Nephron (organoid): Measurements from ENCODE around the gene SHC1.

Source experiments
- H3K27ac Mint-ChIP-seq, 3 experiments: 2 replicates each; pipeline ENCODE4 v1.8.0; 2020; ENCODE audit warnings: mixed read lengths in 3 of 3, mild to moderate bottlenecking in 2 of 3, moderate library complexity in 1 of 3
- H3K27me3 Mint-ChIP-seq: 2 replicates; pipeline ENCODE4 v1.8.0; 2021; ENCODE audit warnings: low read depth, mild to moderate bottlenecking, moderate library complexity, mixed read lengths
- H3K36me3 Mint-ChIP-seq: 2 replicates; pipeline ENCODE4 v1.8.0; 2020; ENCODE audit warnings: low read depth, mixed read lengths
- H3K4me1 Mint-ChIP-seq: 2 replicates; pipeline ENCODE4 v1.8.0; 2020; ENCODE audit warnings: mixed read lengths
- H3K4me3 Mint-ChIP-seq, 3 experiments: 2 replicates each; pipeline ENCODE4 v1.8.0; 2020; ENCODE audit warnings: mild to moderate bottlenecking in 3 of 3, mixed read lengths in 3 of 3, moderate library complexity in 2 of 3
- H3K9me3 Mint-ChIP-seq: 2 replicates; pipeline ENCODE4 v1.8.0; 2020; ENCODE audit warnings: mixed read lengths
- TF ChIP-seq, protein P1 (sequence below), 3 experiments: fragments of 200-600 bp; sonication (generic); IDR thresholded peaks; one replicate each; pipeline ENCODE4 v1.5.0; 2021; ENCODE audit warnings: antibody characterized with exemption in 3 of 3; ENCODE audit not compliant: unreplicated experiment in 3 of 3

Gene SHC1, protein sequence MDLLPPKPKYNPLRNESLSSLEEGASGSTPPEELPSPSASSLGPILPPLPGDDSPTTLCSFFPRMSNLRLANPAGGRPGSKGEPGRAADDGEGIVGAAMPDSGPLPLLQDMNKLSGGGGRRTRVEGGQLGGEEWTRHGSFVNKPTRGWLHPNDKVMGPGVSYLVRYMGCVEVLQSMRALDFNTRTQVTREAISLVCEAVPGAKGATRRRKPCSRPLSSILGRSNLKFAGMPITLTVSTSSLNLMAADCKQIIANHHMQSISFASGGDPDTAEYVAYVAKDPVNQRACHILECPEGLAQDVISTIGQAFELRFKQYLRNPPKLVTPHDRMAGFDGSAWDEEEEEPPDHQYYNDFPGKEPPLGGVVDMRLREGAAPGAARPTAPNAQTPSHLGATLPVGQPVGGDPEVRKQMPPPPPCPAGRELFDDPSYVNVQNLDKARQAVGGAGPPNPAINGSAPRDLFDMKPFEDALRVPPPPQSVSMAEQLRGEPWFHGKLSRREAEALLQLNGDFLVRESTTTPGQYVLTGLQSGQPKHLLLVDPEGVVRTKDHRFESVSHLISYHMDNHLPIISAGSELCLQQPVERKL

DNA sequence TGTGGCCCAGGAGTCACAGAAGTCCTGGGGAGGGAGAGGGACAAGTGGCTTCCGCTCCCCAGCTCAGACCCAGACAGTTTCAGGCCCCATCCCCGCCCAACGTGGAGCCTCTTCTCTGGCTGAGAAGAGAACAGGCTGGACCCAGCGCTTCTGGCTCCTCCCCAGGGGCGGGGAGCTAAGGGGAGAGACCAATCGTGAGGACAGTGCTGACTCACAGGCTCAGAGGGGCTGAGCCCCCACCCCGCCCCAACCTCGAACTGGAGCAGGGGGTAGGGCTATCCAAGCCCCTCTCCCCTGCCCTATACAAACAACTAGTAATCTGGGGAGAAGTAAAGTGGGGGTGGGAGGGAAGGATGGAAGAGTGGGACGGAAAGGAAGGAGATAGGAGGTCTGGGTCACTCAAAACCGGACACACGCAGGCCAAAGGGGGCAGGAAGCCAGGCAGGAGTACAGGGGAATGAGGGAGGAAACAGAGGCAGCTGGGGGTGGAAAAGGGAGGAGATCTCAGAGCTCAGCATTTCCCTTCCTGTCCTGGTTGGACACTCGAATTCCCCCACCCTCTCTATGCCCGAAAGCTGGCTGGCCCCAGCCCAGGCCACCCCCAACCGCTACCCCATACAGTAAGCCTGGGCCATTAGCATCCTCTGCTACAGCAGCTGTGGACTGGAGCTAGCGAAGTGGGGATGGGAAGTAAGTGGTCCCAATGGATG, at the start of gene SHC1:
Gene SHC1, minus strand, starts transcription at position 117 of the 710 bp plus-strand sequence. CDS start 221 bp downstream, outside the sequence.
- peak within 1 kb of the TSS; percentile 84 to 86 (median 86) for H3K4me3 Mint-ChIP-seq
- TF ChIP-seq, protein P1, sequence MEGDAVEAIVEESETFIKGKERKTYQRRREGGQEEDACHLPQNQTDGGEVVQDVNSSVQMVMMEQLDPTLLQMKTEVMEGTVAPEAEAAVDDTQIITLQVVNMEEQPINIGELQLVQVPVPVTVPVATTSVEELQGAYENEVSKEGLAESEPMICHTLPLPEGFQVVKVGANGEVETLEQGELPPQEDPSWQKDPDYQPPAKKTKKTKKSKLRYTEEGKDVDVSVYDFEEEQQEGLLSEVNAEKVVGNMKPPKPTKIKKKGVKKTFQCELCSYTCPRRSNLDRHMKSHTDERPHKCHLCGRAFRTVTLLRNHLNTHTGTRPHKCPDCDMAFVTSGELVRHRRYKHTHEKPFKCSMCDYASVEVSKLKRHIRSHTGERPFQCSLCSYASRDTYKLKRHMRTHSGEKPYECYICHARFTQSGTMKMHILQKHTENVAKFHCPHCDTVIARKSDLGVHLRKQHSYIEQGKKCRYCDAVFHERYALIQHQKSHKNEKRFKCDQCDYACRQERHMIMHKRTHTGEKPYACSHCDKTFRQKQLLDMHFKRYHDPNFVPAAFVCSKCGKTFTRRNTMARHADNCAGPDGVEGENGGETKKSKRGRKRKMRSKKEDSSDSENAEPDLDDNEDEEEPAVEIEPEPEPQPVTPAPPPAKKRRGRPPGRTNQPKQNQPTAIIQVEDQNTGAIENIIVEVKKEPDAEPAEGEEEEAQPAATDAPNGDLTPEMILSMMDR (IDR thresholded peaks at IDR 0.05; ENCODE audit: unreplicated experiment in 3 of 3): no peak
- H3K27me3 Mint-ChIP-seq: no peaks in the 10 kb centered on the region
- H3K36me3 Mint-ChIP-seq: peaks cover 12% of the 10 kb centered on the region
- H3K9me3 Mint-ChIP-seq: no peaks in the 10 kb centered on the region
- H3K27ac Mint-ChIP-seq: peak within 1 kb of the TSS; percentile 61 to 97 (median 96)
- H3K4me1 Mint-ChIP-seq: peaks cover 32% of the 10 kb centered on the region

DNA sequence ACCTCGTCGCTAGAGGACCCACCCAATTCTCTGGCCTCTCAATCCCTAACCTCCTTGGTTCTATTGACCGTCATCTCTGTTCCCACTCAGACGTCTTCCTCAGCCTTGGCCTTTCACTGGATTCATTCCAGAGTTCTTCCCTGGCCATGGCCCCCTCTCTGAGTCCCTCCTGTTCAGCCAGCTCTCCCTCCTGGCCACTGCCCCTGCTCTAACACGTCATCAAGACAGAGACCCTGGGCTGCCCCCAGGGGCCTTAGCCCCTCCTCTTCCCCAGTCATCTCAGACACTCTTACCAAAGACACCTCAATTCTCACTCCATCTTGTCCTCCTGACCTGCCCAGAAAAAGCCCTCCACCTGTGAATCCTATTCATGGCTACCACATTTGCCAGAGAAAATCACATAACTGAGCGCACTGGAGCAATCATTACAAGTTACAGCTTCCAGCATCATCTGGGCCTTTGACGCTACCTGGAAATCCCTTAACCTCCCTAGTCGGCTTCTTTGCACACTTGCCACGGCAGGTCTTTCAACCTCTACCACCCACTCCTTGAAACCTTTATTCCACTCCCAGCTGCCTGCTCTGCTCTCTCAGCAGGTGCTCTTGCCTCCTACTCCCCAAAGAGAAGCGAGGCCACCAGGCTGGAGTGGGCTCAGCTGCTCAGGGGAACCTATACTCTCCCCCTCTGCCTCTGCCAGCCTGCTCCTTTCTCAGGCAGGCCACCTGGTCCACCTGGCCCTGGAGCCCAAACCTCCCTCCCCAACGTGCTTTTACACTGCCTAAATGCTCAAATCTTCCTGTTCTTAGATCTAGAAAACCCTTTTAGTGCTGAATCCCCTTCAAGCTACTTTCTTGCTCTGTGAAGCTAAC, 49.1 kb upstream of the SHC1 start:
- H3K36me3 Mint-ChIP-seq: no peaks in the 10 kb centered on the region
- H3K9me3 Mint-ChIP-seq: no peaks in the 10 kb centered on the region
- peak overlapping the region; percentile 1 to 90 (median 54) for H3K27ac Mint-ChIP-seq
- TF ChIP-seq, protein P1 (IDR thresholded peaks at IDR 0.05; ENCODE audit: unreplicated experiment in 3 of 3): no peak
- peaks cover 13% of the 10 kb centered on the region for H3K4me1 Mint-ChIP-seq
- peaks cover 11% of the 10 kb centered on the region for H3K27me3 Mint-ChIP-seq
- peak overlapping the region; percentile 44 to 70 (median 61) for H3K4me3 Mint-ChIP-seq

DNA sequence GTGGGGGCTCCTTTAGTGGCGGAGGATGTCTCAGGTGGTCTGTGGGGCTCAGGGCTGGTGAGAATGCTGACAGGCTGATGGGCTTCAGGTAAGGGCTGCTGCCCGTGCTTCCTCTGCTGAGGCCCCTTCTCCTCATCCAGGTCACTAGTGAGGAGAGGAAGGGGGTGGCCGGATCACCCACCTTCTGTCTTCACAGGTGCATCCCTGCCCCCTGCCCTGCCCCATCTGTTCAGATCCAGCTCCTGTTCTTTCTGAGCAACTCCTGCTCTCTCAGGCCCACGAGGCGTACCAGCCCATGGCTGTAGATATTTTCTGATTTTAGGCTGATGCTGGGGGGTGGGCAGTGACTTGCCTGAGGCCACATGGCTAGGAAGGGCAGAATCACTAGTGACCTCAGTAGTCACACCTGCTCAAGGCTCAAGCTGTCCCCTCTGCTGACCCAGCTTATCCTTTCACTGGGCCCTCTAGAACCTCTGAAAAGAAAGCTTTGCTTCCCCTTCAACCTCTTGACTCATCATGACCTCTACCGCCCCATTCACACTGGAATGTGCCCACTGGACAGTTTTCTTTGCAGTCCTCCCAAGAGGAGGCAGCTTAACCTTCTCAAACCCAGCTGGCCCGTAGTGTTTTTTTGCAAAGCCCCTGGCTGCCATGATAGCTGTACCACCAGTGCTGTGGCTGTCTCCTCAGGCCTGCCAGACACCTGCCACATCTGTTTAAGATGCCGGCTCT, 48.2 kb upstream of the SHC1 start:
- TF ChIP-seq, protein P1 (IDR thresholded peaks at IDR 0.05; ENCODE audit: unreplicated experiment in 3 of 3): no peak
- Mint-ChIP-seq H3K9me3 (no peaks in the 10 kb centered on the region), H3K4me3 (peak overlapping the region in 2 of 3 experiments; percentile 61 to 70), H3K36me3 (no peaks in the 10 kb centered on the region), H3K4me1 (peaks cover 13% of the 10 kb centered on the region), H3K27me3 (peaks cover 5% of the 10 kb centered on the region), H3K27ac (peak overlapping the region; percentile 1 to 90 (median 54))

DNA sequence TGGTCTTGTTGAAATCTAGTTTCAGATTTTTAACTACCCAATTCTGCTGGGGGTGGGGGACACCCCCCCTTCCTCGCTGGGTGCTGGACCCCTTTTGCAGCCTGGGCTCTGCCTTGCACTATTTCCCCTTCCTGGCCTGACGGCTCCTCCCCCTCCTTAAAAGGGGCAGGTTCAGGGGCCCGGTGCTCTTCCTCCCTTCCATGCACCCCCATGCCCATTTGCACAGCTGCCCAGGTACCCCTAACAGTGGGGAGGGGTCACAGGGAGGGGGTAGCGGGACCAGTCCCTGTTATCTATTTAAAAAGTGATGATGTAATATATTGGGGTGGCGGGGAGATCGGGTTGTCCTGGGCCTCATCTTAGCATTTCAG, 47.4 kb upstream of the SHC1 start:
- TF ChIP-seq, protein P1 (IDR thresholded peaks at IDR 0.05; ENCODE audit: unreplicated experiment in 3 of 3): no peak
- Mint-ChIP-seq H3K9me3 (no peaks in the 10 kb centered on the region), H3K27ac (peak overlapping the region in 1 of 3 experiments; percentile 22), H3K4me3 (peak overlapping the region; percentile 64 to 69 (median 65)), H3K36me3 (no peaks in the 10 kb centered on the region), H3K27me3 (no peaks in the 10 kb centered on the region), H3K4me1 (peaks cover 15% of the 10 kb centered on the region)
